ENCODE results near the gene ATP6V1F. TPM values are rescaled to one million over a fixed set of nuclear protein-coding genes. Genes with fewer than 3 reads are reported as not detected.

The ATP6V1F gene
- total and polyA plus RNA-seq, 4 donors, result 83.7 to 270 (median 103) TPM

GRCh38 chr7:128887169-128888038 is 24.7 kb downstream of the ATP6V1F start:
- DNase-seq (peak in 1 of 2 donors; percentile 38), ATAC-seq (ENCODE audit: low FRiP score) (no peak)
- H3K4me1 ChIP-seq (ENCODE audit: control insufficient read depth in 1 of 2, insufficient read depth in 2 of 2, low read length in 2 of 2), result no peaks in the 10 kb centered on the region
- no peaks in the 10 kb centered on the region for H3K36me3 ChIP-seq (ENCODE audit: control insufficient read depth in 1 of 2, insufficient read depth in 2 of 2, low read length in 1 of 2)
- H3K27ac ChIP-seq (ENCODE audit: low read depth in 1 of 2, low read length in 2 of 2), result no peak overlapping the region
- intact Hi-C loops (cut with DNase I), result loop anchor here in 1 of 2 donors (10.0 kb wide), 1 partner anchor 413 kb away; the partner anchor contains the start of gene METTL2B
- no peaks in the 10 kb centered on the region for H3K27me3 ChIP-seq (ENCODE audit: control insufficient read depth in 1 of 2, insufficient read depth in 2 of 2, low read length in 1 of 2)
- WGBS, 2 donors, result 84 to 90% methylated on average over 5 to 7 of the region's 7 CpGs
- H3K4me3 ChIP-seq (ENCODE audit: low read length in 2 of 2), result no peak overlapping the region
- H3K9me3 ChIP-seq (ENCODE audit: control insufficient read depth, low read length), result no peaks in the 10 kb centered on the region

- no peak for ATAC-seq (ENCODE audit: low FRiP score)
- H3K36me3 ChIP-seq (ENCODE audit: control insufficient read depth in 1 of 2, insufficient read depth in 2 of 2, low read length in 1 of 2), result no peaks in the 10 kb centered on the region
- WGBS, 2 donors, result 86 to 91% methylated on average over 7 of the region's 7 CpGs
- H3K4me3 ChIP-seq (ENCODE audit: low read length in 2 of 2), result no peak overlapping the region
- DNase-seq, result peak in 1 of 2 donors; percentile 49
- intact Hi-C loops (cut with DNase I), result loop anchor here in 1 of 2 donors (10.0 kb wide), 1 partner anchor 413 kb away; the partner anchor contains the start of gene METTL2B
- no peak overlapping the region for H3K27ac ChIP-seq (ENCODE audit: low read depth in 1 of 2, low read length in 2 of 2)
- H3K4me1 ChIP-seq (ENCODE audit: control insufficient read depth in 1 of 2, insufficient read depth in 2 of 2, low read length in 2 of 2), result no peaks in the 10 kb centered on the region
- H3K9me3 ChIP-seq (ENCODE audit: control insufficient read depth, low read length), result no peaks in the 10 kb centered on the region
- H3K27me3 ChIP-seq (ENCODE audit: control insufficient read depth in 1 of 2, insufficient read depth in 2 of 2, low read length in 1 of 2), result no peaks in the 10 kb centered on the region
These were observed 25.5 kb downstream of the ATP6V1F start for GRCh38 chr7:128888039-128888755.

GRCh38 chr7:128888756-128889095 is 26.1 kb downstream of the ATP6V1F start:
- Histone ChIP-seq H3K27me3 (ENCODE audit: control insufficient read depth in 1 of 2, insufficient read depth in 2 of 2, low read length in 1 of 2) (no peaks in the 10 kb centered on the region), H3K27ac (ENCODE audit: low read depth in 1 of 2, low read length in 2 of 2) (no peak overlapping the region), H3K9me3 (ENCODE audit: control insufficient read depth, low read length) (no peaks in the 10 kb centered on the region), H3K36me3 (ENCODE audit: control insufficient read depth in 1 of 2, insufficient read depth in 2 of 2, low read length in 1 of 2) (no peaks in the 10 kb centered on the region), H3K4me1 (ENCODE audit: control insufficient read depth in 1 of 2, insufficient read depth in 2 of 2, low read length in 2 of 2) (no peaks in the 10 kb centered on the region), H3K4me3 (ENCODE audit: low read length in 2 of 2) (no peak overlapping the region)
- intact Hi-C loops (cut with DNase I), result loop anchor here in 1 of 2 donors (10.0 kb wide), 1 partner anchor 414 kb away; the partner anchor contains the start of gene METTL2B
- DNase-seq (no peak), ATAC-seq (ENCODE audit: low FRiP score) (no peak)
- WGBS, 2 donors, result 78 to 82% methylated on average over 11 of the region's 11 CpGs

GRCh38 chr7:128889121-128889520 is 26.5 kb downstream of the ATP6V1F start:
- ATAC-seq (ENCODE audit: low FRiP score) (no peak), DNase-seq (peak in 1 of 2 donors; percentile 62)
- H3K4me1 ChIP-seq (ENCODE audit: control insufficient read depth in 1 of 2, insufficient read depth in 2 of 2, low read length in 2 of 2), result no peaks in the 10 kb centered on the region
- no peaks in the 10 kb centered on the region for H3K36me3 ChIP-seq (ENCODE audit: control insufficient read depth in 1 of 2, insufficient read depth in 2 of 2, low read length in 1 of 2)
- H3K9me3 ChIP-seq (ENCODE audit: control insufficient read depth, low read length), result no peaks in the 10 kb centered on the region
- WGBS, 2 donors, result 75% methylated on average over 8 of the region's 8 CpGs
- no peaks in the 10 kb centered on the region for H3K27me3 ChIP-seq (ENCODE audit: control insufficient read depth in 1 of 2, insufficient read depth in 2 of 2, low read length in 1 of 2)
- no peak overlapping the region for H3K4me3 ChIP-seq (ENCODE audit: low read length in 2 of 2)
- H3K27ac ChIP-seq (ENCODE audit: low read depth in 1 of 2, low read length in 2 of 2), result no peak overlapping the region
- intact Hi-C loops (cut with DNase I), result loop anchor here in 1 of 2 donors (10.0 kb wide), 1 partner anchor 414 kb away; the partner anchor contains the start of gene METTL2B

- Histone ChIP-seq H3K4me1 (ENCODE audit: control insufficient read depth in 1 of 2, insufficient read depth in 2 of 2, low read length in 2 of 2) (no peaks in the 10 kb centered on the region), H3K36me3 (ENCODE audit: control insufficient read depth in 1 of 2, insufficient read depth in 2 of 2, low read length in 1 of 2) (no peaks in the 10 kb centered on the region), H3K27ac (ENCODE audit: low read depth in 1 of 2, low read length in 2 of 2) (no peak overlapping the region), H3K27me3 (ENCODE audit: control insufficient read depth in 1 of 2, insufficient read depth in 2 of 2, low read length in 1 of 2) (no peaks in the 10 kb centered on the region), H3K9me3 (ENCODE audit: control insufficient read depth, low read length) (no peaks in the 10 kb centered on the region), H3K4me3 (ENCODE audit: low read length in 2 of 2) (no peak overlapping the region)
- DNase-seq (peak in 1 of 2 donors; percentile 79), ATAC-seq (ENCODE audit: low FRiP score) (no peak)
- WGBS, 2 donors, result 28 to 31% methylated on average over 48 to 67 of the region's 67 CpGs
- intact Hi-C loops (cut with DNase I), result no loop called here
These were observed 27.9 kb downstream of the ATP6V1F start for GRCh38 chr7:128890306-128891109.

GRCh38 chr7:128891110-128891941 is 28.7 kb downstream of the ATP6V1F start:
- no peaks in the 10 kb centered on the region for H3K4me1 ChIP-seq (ENCODE audit: control insufficient read depth in 1 of 2, insufficient read depth in 2 of 2, low read length in 2 of 2)
- no peaks in the 10 kb centered on the region for H3K27me3 ChIP-seq (ENCODE audit: control insufficient read depth in 1 of 2, insufficient read depth in 2 of 2, low read length in 1 of 2)
- no peaks in the 10 kb centered on the region for H3K36me3 ChIP-seq (ENCODE audit: control insufficient read depth in 1 of 2, insufficient read depth in 2 of 2, low read length in 1 of 2)
- ATAC-seq (ENCODE audit: low FRiP score), result no peak
- H3K27ac ChIP-seq (ENCODE audit: low read depth in 1 of 2, low read length in 2 of 2), result no peak overlapping the region
- DNase-seq, result peak in 1 of 2 donors; percentile 75
- WGBS, 2 donors, result 40 to 49% methylated on average over 32 to 41 of the region's 41 CpGs
- H3K9me3 ChIP-seq (ENCODE audit: control insufficient read depth, low read length), result no peaks in the 10 kb centered on the region
- intact Hi-C loops (cut with DNase I), result no loop called here
- no peak overlapping the region for H3K4me3 ChIP-seq (ENCODE audit: low read length in 2 of 2)

GRCh38 chr7:128891942-128892269 is 29.2 kb downstream of the ATP6V1F start:
- no peaks in the 10 kb centered on the region for H3K36me3 ChIP-seq (ENCODE audit: control insufficient read depth in 1 of 2, insufficient read depth in 2 of 2, low read length in 1 of 2)
- intact Hi-C loops (cut with DNase I), result no loop called here
- H3K9me3 ChIP-seq (ENCODE audit: control insufficient read depth, low read length), result no peaks in the 10 kb centered on the region
- WGBS, 2 donors, result 86 to 87% methylated on average over 11 of the region's 11 CpGs
- H3K27ac ChIP-seq (ENCODE audit: low read depth in 1 of 2, low read length in 2 of 2), result no peak overlapping the region
- no peaks in the 10 kb centered on the region for H3K4me1 ChIP-seq (ENCODE audit: control insufficient read depth in 1 of 2, insufficient read depth in 2 of 2, low read length in 2 of 2)
- ATAC-seq (ENCODE audit: low FRiP score), result no peak
- no peak for DNase-seq
- H3K27me3 ChIP-seq (ENCODE audit: control insufficient read depth in 1 of 2, insufficient read depth in 2 of 2, low read length in 1 of 2), result no peaks in the 10 kb centered on the region
- H3K4me3 ChIP-seq (ENCODE audit: low read length in 2 of 2), result no peak overlapping the region

Data from aorta (tissue), 5 donors.